H9 (cell line): ENCODE results near the gene ZNF354C. TPM values are rescaled to one million over a fixed set of nuclear protein-coding genes. Genes with fewer than 3 reads are reported as not detected.

Experiments
- DNase-seq: peaks from one replicate; pipeline ENCODE4 v3.0.0-alpha.2; 2017
- H2AFZ ChIP-seq: one replicate; pipeline ENCODE4 v1.6.1; 2013; ENCODE audit warnings: mild to moderate bottlenecking, low read length, control low read depth, moderate library complexity
- H2AK5ac ChIP-seq: 2 replicates; pipeline ENCODE4 v1.6.1; 2013; ENCODE audit warnings: low read length, control low read depth, mixed read lengths; ENCODE audit not compliant: insufficient read length
- H2BK120ac ChIP-seq: one replicate; pipeline ENCODE4 v1.6.1; 2013; ENCODE audit warnings: low read depth, mild to moderate bottlenecking, low read length, control low read depth, inconsistent platforms; ENCODE audit not compliant: poor library complexity, severe bottlenecking
- H2BK12ac ChIP-seq: 2 replicates; pipeline ENCODE4 v1.6.1; 2013; ENCODE audit warnings: low read length, control low read depth, mixed read lengths, low read depth; ENCODE audit not compliant: insufficient read length
- H2BK15ac ChIP-seq: 2 replicates; pipeline ENCODE4 v1.6.1; 2013; ENCODE audit warnings: low read depth, low read length, control low read depth
- H2BK20ac ChIP-seq: one replicate; pipeline ENCODE4 v1.6.1; 2013; ENCODE audit warnings: low read depth, mild to moderate bottlenecking, low read length, control low read depth, inconsistent platforms; ENCODE audit not compliant: poor library complexity, severe bottlenecking
- H2BK5ac ChIP-seq: 2 replicates; pipeline ENCODE4 v1.6.1; 2013; ENCODE audit warnings: low read length, control low read depth, mixed read lengths; ENCODE audit not compliant: insufficient read length
- H3K14ac ChIP-seq: 2 replicates; pipeline ENCODE4 v1.6.1; 2013; ENCODE audit warnings: low read length, control low read depth; ENCODE audit not compliant: insufficient read depth
- H3K18ac ChIP-seq: 2 replicates; pipeline ENCODE4 v1.6.1; 2013; ENCODE audit warnings: low read depth, mild to moderate bottlenecking, mixed read lengths, low read length, control low read depth; ENCODE audit not compliant: insufficient read length
- H3K23ac ChIP-seq: 2 replicates; pipeline ENCODE4 v1.6.1; 2013; ENCODE audit warnings: low read length, control low read depth, mixed read lengths, low read depth; ENCODE audit not compliant: insufficient read length
- H3K23me2 ChIP-seq: 2 replicates; pipeline ENCODE4 v1.6.1; 2013; ENCODE audit warnings: low read depth, mild to moderate bottlenecking, mixed read lengths, low read length, control low read depth; ENCODE audit not compliant: insufficient read length, poor library complexity, severe bottlenecking
- H3K27ac ChIP-seq: 2 replicates; pipeline ENCODE4 v1.5.1; 2013; ENCODE audit warnings: low read length, control low read depth, mixed read lengths, low read depth; ENCODE audit not compliant: insufficient read length
- H3K27me3 ChIP-seq: 2 replicates; pipeline ENCODE4 v1.6.1; 2013; ENCODE audit warnings: low read length, control low read depth, inconsistent platforms; ENCODE audit not compliant: insufficient read depth
- H3K4ac ChIP-seq: 2 replicates; pipeline ENCODE4 v1.6.1; 2013; ENCODE audit warnings: low read depth, mild to moderate bottlenecking, control low read depth, inconsistent platforms, low read length, moderate library complexity
- H3K4me1 ChIP-seq: 2 replicates; pipeline ENCODE4 v1.6.1; 2013; ENCODE audit warnings: low read length, control low read depth, inconsistent platforms; ENCODE audit not compliant: insufficient read depth
- H3K4me2 ChIP-seq: 2 replicates; pipeline ENCODE4 v1.6.1; 2013; ENCODE audit warnings: low read length, control low read depth, mixed read lengths; ENCODE audit not compliant: insufficient read length, insufficient read depth
- H3K56ac ChIP-seq: 2 replicates; pipeline ENCODE4 v1.6.1; 2013; ENCODE audit warnings: low read depth, mild to moderate bottlenecking, mixed read lengths, low read length, control low read depth; ENCODE audit not compliant: insufficient read length
- H3K79me1 ChIP-seq: 2 replicates; pipeline ENCODE4 v1.6.1; 2013; ENCODE audit warnings: low read depth, mild to moderate bottlenecking, moderate library complexity, low read length, control low read depth, inconsistent platforms; ENCODE audit not compliant: insufficient read depth, poor library complexity, severe bottlenecking
- H3K79me2 ChIP-seq: 2 replicates; pipeline ENCODE4 v1.6.1; 2013; ENCODE audit warnings: low read length, control low read depth, inconsistent platforms; ENCODE audit not compliant: insufficient read depth
- H3K9ac ChIP-seq: 2 replicates; pipeline ENCODE4 v1.6.1; 2013; ENCODE audit warnings: low read length, control low read depth, mixed read lengths; ENCODE audit not compliant: insufficient read length; ENCODE audit errors: extremely low read depth
- H3K9me3 ChIP-seq: one replicate; pipeline ENCODE4 v1.6.1; 2013; ENCODE audit warnings: low read depth, low read length, inconsistent platforms; ENCODE audit not compliant: control insufficient read depth
- H3T11ph ChIP-seq: one replicate; pipeline ENCODE4 v1.6.1; 2013; ENCODE audit warnings: mild to moderate bottlenecking, low read length, control low read depth, inconsistent platforms
- H4K20me1 ChIP-seq: one replicate; pipeline ENCODE4 v1.6.1; 2013; ENCODE audit not compliant: control insufficient read depth, insufficient read length, insufficient read depth
- H4K5ac ChIP-seq: 2 replicates; pipeline ENCODE4 v1.6.1; 2013; ENCODE audit warnings: low read depth, mild to moderate bottlenecking, mixed read lengths, low read length, control low read depth; ENCODE audit not compliant: insufficient read length
- H4K8ac ChIP-seq: replicated peaks from 2 replicates; pipeline ENCODE4 v1.6.1; 2013; ENCODE audit warnings: low read length, control low read depth, mixed read lengths, low read depth; ENCODE audit not compliant: insufficient read length
- H4K91ac ChIP-seq: 2 replicates; pipeline ENCODE4 v1.6.1; 2013; ENCODE audit warnings: low read depth, mild to moderate bottlenecking, moderate library complexity, mixed read lengths, low read length, control low read depth; ENCODE audit not compliant: insufficient read length
- H3K27ac Mint-ChIP-seq, 3 experiments: 2 replicates in 2 of 3; 3 replicates in 1 of 3; pipeline ENCODE4 v1.8.0; 2020 to 2021; ENCODE audit warnings: mixed read lengths in 3 of 3, mild to moderate bottlenecking in 1 of 3, moderate library complexity in 1 of 3
- H3K27me3 Mint-ChIP-seq: 2 replicates; pipeline ENCODE4 v1.8.0; 2021; ENCODE audit warnings: low read depth, mild to moderate bottlenecking, moderate library complexity, mixed read lengths
- H3K36me3 Mint-ChIP-seq, 3 experiments: 2 replicates in 2 of 3; 3 replicates in 1 of 3; pipeline ENCODE4 v1.8.0; 2020 to 2021; ENCODE audit warnings: low read depth in 3 of 3, mixed read lengths in 3 of 3; ENCODE audit not compliant: insufficient read depth in 1 of 3
- H3K4me1 Mint-ChIP-seq, 2 experiments: 2 replicates each; pipeline ENCODE4 v1.8.0; 2020; ENCODE audit warnings: mixed read lengths in 2 of 2
- H3K4me3 Mint-ChIP-seq, 2 experiments: 2 replicates in 1 of 2; 3 replicates in 1 of 2; pipeline ENCODE4 v1.8.0; 2020 to 2021; ENCODE audit warnings: mild to moderate bottlenecking in 2 of 2, mixed read lengths in 2 of 2, moderate library complexity in 1 of 2
- H3K9me3 Mint-ChIP-seq, 2 experiments: 2 replicates in 1 of 2; 3 replicates in 1 of 2; pipeline ENCODE4 v1.8.0; 2020; ENCODE audit warnings: mild to moderate bottlenecking in 2 of 2, mixed read lengths in 2 of 2, moderate library complexity in 1 of 2
- WGBS: extraction: QIAGEN DNeasy Blood & Tissue Kit; methylation state at CpG from one replicate; pipeline ENCODE4 v1.1.7; 2013; ENCODE audit warnings: missing lambda C conversion rate, low lambda C conversion rate, mixed read lengths; ENCODE audit not compliant: insufficient read length; ENCODE audit errors: extremely low coverage; 5-methylcytosine and 5-hydroxymethylcytosine counted together
- total RNA-seq: library from RNA; stranded (reverse); gene quantifications from 2 replicates; pipeline ENCODE4 v1.2.1, GENCODE V29; 2021
- TF ChIP-seq, protein P1 (sequence below): fragments of 200-600 bp; sonication (generic); conservative IDR thresholded peaks from 3 replicates; pipeline ENCODE4 v1.8.0; 2021; ENCODE audit warnings: antibody characterized with exemption, mild to moderate bottlenecking

The ZNF354C gene
- total RNA-seq, 1 experiment from 2014 or later: 5.4 TPM

DNA sequence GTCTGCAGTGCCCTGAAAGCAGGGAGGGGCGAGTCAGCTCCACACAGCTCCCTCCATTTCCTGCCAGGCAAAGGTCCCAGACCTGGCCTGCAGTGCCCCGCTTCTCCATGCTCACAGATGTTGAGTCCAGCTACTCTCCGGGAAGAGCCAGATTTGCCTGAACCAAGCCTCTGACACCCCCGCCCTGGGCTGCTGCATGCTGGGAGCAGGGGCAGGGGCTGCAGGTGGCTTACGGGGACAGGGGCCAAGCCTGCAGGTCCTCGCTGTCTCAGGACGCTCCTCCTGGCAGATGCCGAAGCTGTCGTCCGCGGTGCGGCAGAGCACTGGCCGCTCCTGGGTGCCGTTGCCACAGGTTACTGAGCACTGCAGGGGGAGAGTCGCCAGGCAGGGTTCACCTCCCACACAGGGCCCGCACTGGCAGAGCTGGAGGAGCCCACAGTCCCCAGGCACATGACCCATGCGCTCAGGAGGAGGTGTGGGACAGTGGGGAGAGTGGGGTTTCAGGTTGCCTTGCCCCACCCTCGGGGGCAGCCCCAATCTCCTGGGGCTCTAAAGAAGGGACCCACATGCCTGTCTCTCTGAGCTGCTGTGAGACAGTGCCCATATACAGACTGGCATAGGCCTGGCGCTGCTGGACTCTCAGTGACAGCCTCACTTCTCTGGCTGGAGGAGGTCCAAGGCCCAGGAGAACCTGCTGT lies 62.4 kb downstream of the ZNF354C start:
- no peaks in the 10 kb centered on the region for H3K79me1 ChIP-seq
- no peaks in the 10 kb centered on the region for H3K4me1 Mint-ChIP-seq
- no peak overlapping the region for H4K91ac ChIP-seq
- H3T11ph ChIP-seq: no peak overlapping the region
- peaks cover 0 to 7% (median 0%) of the 10 kb centered on the region in 3 experiments; a peak in 4 of 7 replicates for H3K36me3 Mint-ChIP-seq
- no peak overlapping the region for H3K56ac ChIP-seq
- no peaks in the 10 kb centered on the region for H4K20me1 ChIP-seq
- no peak overlapping the region for H2BK5ac ChIP-seq
- H3K27me3 ChIP-seq: no peaks in the 10 kb centered on the region
- H3K23ac ChIP-seq: no peak overlapping the region
- no peak overlapping the region for H3K4ac ChIP-seq
- no peak overlapping the region for H2BK15ac ChIP-seq
- no peak overlapping the region for H2BK12ac ChIP-seq
- H3K27me3 Mint-ChIP-seq: no peaks in the 10 kb centered on the region
- H3K79me2 ChIP-seq: no peaks in the 10 kb centered on the region
- no peak overlapping the region for H3K27ac Mint-ChIP-seq
- H2AFZ ChIP-seq: no peak overlapping the region
- H3K4me1 ChIP-seq: no peaks in the 10 kb centered on the region
- H3K9ac ChIP-seq: no peak overlapping the region
- no peak overlapping the region for H4K5ac ChIP-seq
- no peak overlapping the region for H3K27ac ChIP-seq
- TF ChIP-seq, protein P1, sequence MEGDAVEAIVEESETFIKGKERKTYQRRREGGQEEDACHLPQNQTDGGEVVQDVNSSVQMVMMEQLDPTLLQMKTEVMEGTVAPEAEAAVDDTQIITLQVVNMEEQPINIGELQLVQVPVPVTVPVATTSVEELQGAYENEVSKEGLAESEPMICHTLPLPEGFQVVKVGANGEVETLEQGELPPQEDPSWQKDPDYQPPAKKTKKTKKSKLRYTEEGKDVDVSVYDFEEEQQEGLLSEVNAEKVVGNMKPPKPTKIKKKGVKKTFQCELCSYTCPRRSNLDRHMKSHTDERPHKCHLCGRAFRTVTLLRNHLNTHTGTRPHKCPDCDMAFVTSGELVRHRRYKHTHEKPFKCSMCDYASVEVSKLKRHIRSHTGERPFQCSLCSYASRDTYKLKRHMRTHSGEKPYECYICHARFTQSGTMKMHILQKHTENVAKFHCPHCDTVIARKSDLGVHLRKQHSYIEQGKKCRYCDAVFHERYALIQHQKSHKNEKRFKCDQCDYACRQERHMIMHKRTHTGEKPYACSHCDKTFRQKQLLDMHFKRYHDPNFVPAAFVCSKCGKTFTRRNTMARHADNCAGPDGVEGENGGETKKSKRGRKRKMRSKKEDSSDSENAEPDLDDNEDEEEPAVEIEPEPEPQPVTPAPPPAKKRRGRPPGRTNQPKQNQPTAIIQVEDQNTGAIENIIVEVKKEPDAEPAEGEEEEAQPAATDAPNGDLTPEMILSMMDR: no peak
- no peaks in the 10 kb centered on the region for H3K23me2 ChIP-seq
- no peak overlapping the region for H3K18ac ChIP-seq
- no peak overlapping the region for H3K4me2 ChIP-seq
- peaks cover 32 to 80% of the 10 kb centered on the region in 2 experiments for H3K9me3 Mint-ChIP-seq
- no peak for DNase-seq
- H4K8ac ChIP-seq: no peak overlapping the region
- no peaks in the 10 kb centered on the region for H3K9me3 ChIP-seq
- H2BK120ac ChIP-seq: no peak overlapping the region
- WGBS: no CpG with 5 or more reads among the region's 19 CpGs
- H2BK20ac ChIP-seq: no peak overlapping the region
- H2AK5ac ChIP-seq: no peak overlapping the region
- no peak overlapping the region for H3K14ac ChIP-seq
- H3K4me3 Mint-ChIP-seq: no peak overlapping the region
